Measurements from ENCODE around the gene PADI4.

Gene PADI4

GRCh38 chr1:17409391-17409811 is 101.4 kb downstream of the PADI4 start:
- no peak for DNase-seq (ENCODE audit: low read depth)
- H3K4me3 ChIP-seq (ENCODE audit: low read depth, low read length), result no peak overlapping the region
- TF ChIP-seq CTCF (IDR thresholded peaks at IDR 0.05; ENCODE audit: control insufficient read depth, extremely low read depth, insufficient read depth), result no peak

- H3K4me3 ChIP-seq (ENCODE audit: low read depth, low read length), result no peak overlapping the region
- no peak for DNase-seq (ENCODE audit: low read depth)
- no peak for TF ChIP-seq CTCF (IDR thresholded peaks at IDR 0.05; ENCODE audit: control insufficient read depth, extremely low read depth, insufficient read depth)
Observed at GRCh38 chr1:17412093-17412870, 104.3 kb downstream of the PADI4 start.
